ENCODE data around the gene SLCO1A2.

GRCh38 chr12:21379218-21379617 lies 44.5 kb upstream of the SLCO1A2 start:
- no peak for TF ChIP-seq POLR2AphosphoS5 (IDR thresholded peaks at IDR 0.05; ENCODE audit: borderline replicate concordance, low read depth, low read length)
- TF ChIP-seq EZH2 (IDR thresholded peaks at IDR 0.05) = no peak
- no peak for TF ChIP-seq FOXP2 (optimal IDR thresholded peaks at IDR 0.05; ENCODE audit: control extremely low read depth, extremely low read length, insufficient read depth)
